ENCODE data around the gene NUP133.
"Not testable (repeated sequence)": the region's sequence is repeated elsewhere in the genome, so short reads cannot be mapped to it uniquely, and the experiment has no call there.

NUP133 gene

GRCh38 chr1:229537894-229538293 lies 29.8 kb upstream of the NUP133 start:
- no peak overlapping the region for H3K4me3 ChIP-seq (ENCODE audit: low read depth, low read length)
- H3K9me3 ChIP-seq (ENCODE audit: control insufficient read depth, insufficient read depth, low read length) = no peaks in the 10 kb centered on the region
- H3K9ac ChIP-seq (ENCODE audit: low read depth, low read length) = no peak overlapping the region
- H3K27ac ChIP-seq (ENCODE audit: low read depth, low read length) = no peak overlapping the region
- H3K36me3 ChIP-seq (ENCODE audit: control insufficient read depth, insufficient read depth, low read length) = peaks cover 57% of the 10 kb centered on the region
- H3K27me3 ChIP-seq (ENCODE audit: control insufficient read depth, insufficient read depth, low read length) = no peaks in the 10 kb centered on the region
- no peaks in the 10 kb centered on the region for H3K4me1 ChIP-seq (ENCODE audit: control insufficient read depth, insufficient read depth, low read length)

DNA sequence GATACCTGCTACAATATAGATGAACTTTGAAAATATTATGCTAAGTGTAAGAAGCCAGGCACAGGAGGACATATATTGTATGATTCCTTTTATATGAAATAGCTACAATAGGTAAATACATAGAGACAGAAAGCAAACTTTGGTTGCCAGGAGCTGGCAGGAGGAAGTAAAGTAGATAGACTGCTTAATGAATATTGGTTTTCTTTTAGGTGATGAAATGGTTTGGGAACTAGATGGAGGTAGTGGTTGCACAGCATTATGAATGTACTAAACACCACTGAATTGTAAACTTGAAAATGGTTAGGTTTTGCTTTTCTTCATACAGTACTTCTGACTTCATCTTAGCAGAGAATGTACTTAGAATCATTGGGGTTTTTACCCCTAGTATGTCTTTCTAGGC lies 28.8 kb upstream of the NUP133 start:
- no peak overlapping the region for H3K27ac ChIP-seq (ENCODE audit: low read depth, low read length)
- no peak overlapping the region for H3K9ac ChIP-seq (ENCODE audit: low read depth, low read length)
- no peaks in the 10 kb centered on the region for H3K9me3 ChIP-seq (ENCODE audit: control insufficient read depth, insufficient read depth, low read length)
- H3K4me1 ChIP-seq (ENCODE audit: control insufficient read depth, insufficient read depth, low read length) = no peaks in the 10 kb centered on the region
- no peak overlapping the region for H3K4me3 ChIP-seq (ENCODE audit: low read depth, low read length)
- H3K27me3 ChIP-seq (ENCODE audit: control insufficient read depth, insufficient read depth, low read length) = no peaks in the 10 kb centered on the region
- H3K36me3 ChIP-seq (ENCODE audit: control insufficient read depth, insufficient read depth, low read length) = peaks cover 52% of the 10 kb centered on the region

DNA sequence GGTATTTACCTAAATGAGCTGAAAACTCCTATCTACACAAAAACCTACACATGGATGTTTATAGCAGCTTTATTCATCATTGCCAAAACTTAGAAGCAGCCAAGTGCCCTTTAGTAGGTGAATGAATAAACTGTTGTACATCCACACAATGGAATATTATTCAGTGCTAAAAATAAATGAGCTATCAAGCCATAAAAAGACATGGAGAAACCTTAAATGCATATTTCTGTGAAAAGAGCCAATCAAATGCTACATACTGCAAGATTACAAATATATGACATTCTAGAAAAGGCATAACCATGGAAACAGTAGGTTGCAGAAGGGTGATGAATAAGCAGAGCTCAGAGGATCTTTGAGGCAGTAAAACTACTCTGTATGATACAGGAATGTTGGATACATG lies 27.1 kb upstream of the NUP133 start:
- H3K27ac ChIP-seq (ENCODE audit: low read depth, low read length) = no peak overlapping the region
- H3K36me3 ChIP-seq (ENCODE audit: control insufficient read depth, insufficient read depth, low read length) = peaks cover 52% of the 10 kb centered on the region
- no peaks in the 10 kb centered on the region for H3K9me3 ChIP-seq (ENCODE audit: control insufficient read depth, insufficient read depth, low read length)
- no peak overlapping the region for H3K9ac ChIP-seq (ENCODE audit: low read depth, low read length)
- H3K4me3 ChIP-seq (ENCODE audit: low read depth, low read length) = no peak overlapping the region
- H3K4me1 ChIP-seq (ENCODE audit: control insufficient read depth, insufficient read depth, low read length) = no peaks in the 10 kb centered on the region
- H3K27me3 ChIP-seq (ENCODE audit: control insufficient read depth, insufficient read depth, low read length) = no peaks in the 10 kb centered on the region

DNA sequence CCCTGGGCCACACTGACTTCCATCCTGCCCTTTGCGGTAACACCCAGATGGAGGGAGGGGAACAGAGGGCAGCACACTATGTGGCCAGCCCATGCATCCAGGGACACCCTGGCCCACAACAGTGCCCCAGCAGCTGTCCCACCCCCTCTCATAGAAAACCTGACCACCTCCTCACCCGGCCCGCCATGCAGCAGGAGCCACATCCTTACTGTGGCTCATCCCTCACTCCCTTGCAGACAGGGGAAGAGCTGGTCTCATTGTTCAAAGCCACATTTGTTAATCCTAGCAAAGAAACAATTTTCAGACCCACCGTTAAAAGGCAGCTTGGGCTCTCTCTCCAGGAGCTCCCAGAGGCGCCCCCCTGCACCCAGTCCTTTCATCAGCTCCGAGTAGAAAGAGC lies 23.2 kb upstream of the NUP133 start:
- H3K36me3 ChIP-seq (ENCODE audit: control insufficient read depth, insufficient read depth, low read length) = peaks cover 49% of the 10 kb centered on the region
- H3K27me3 ChIP-seq (ENCODE audit: control insufficient read depth, insufficient read depth, low read length) = no peaks in the 10 kb centered on the region
- no peaks in the 10 kb centered on the region for H3K4me1 ChIP-seq (ENCODE audit: control insufficient read depth, insufficient read depth, low read length)
- H3K27ac ChIP-seq (ENCODE audit: low read depth, low read length) = no peak overlapping the region
- H3K4me3 ChIP-seq (ENCODE audit: low read depth, low read length) = no peak overlapping the region
- no peaks in the 10 kb centered on the region for H3K9me3 ChIP-seq (ENCODE audit: control insufficient read depth, insufficient read depth, low read length)
- no peak overlapping the region for H3K9ac ChIP-seq (ENCODE audit: low read depth, low read length)

DNA sequence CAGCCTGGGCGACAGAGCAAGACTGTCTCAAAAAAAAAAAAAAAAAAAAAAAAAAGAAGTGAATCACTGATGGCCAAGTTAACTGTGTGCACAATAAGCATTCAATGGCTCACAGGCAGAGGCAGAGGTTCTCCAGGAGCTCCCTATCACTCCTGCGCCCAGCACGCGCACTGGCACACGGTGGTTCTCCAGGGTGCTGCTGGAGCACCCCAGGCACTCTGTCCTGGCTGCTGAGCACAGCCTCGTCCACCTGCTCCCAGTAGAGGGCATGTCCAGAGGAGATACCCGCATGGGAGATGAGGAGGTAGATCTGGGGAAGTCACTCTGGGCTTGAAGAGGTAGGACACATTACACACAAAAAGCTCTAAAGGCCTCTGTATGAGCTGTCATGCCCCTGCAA lies 21.5 kb upstream of the NUP133 start:
- Histone ChIP-seq H3K36me3 (ENCODE audit: control insufficient read depth, insufficient read depth, low read length) (peaks cover 54% of the 10 kb centered on the region), H3K27me3 (ENCODE audit: control insufficient read depth, insufficient read depth, low read length) (no peaks in the 10 kb centered on the region), H3K4me1 (ENCODE audit: control insufficient read depth, insufficient read depth, low read length) (no peaks in the 10 kb centered on the region), H3K9ac (ENCODE audit: low read depth, low read length) (no peak overlapping the region), H3K9me3 (ENCODE audit: control insufficient read depth, insufficient read depth, low read length) (no peaks in the 10 kb centered on the region), H3K27ac (ENCODE audit: low read depth, low read length) (no peak overlapping the region), H3K4me3 (ENCODE audit: low read depth, low read length) (no peak overlapping the region)

GRCh38 chr1:229526695-229527094 lies 18.6 kb upstream of the NUP133 start:
- Histone ChIP-seq H3K36me3 (ENCODE audit: control insufficient read depth, insufficient read depth, low read length) (peaks cover 57% of the 10 kb centered on the region), H3K4me3 (ENCODE audit: low read depth, low read length) (no peak overlapping the region), H3K4me1 (ENCODE audit: control insufficient read depth, insufficient read depth, low read length) (no peaks in the 10 kb centered on the region), H3K27me3 (ENCODE audit: control insufficient read depth, insufficient read depth, low read length) (no peaks in the 10 kb centered on the region), H3K9ac (ENCODE audit: low read depth, low read length) (no peak overlapping the region), H3K27ac (ENCODE audit: low read depth, low read length) (no peak overlapping the region), H3K9me3 (ENCODE audit: control insufficient read depth, insufficient read depth, low read length) (no peaks in the 10 kb centered on the region)

DNA sequence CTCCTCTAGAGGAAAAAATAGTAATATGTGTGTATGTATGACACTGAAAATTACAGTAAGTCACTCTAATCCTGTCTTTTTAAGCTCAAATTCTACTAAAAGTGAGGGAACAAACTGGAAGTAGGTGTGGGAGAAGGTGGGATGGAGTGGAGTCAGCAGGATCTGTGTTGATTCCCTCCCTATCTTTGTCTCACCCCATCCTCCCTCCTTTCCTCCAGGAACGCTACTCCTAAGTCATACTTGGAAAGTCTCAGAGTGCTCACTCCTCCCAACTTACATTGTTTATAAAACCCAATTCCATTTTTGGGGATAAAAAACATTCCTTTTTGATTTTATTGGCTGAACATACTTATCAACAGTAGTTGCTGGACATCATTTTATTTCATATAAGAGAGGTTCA lies 14.9 kb upstream of the NUP133 start:
- H3K4me1 ChIP-seq (ENCODE audit: control insufficient read depth, insufficient read depth, low read length) = no peaks in the 10 kb centered on the region
- H3K27me3 ChIP-seq (ENCODE audit: control insufficient read depth, insufficient read depth, low read length) = no peaks in the 10 kb centered on the region
- H3K9ac ChIP-seq (ENCODE audit: low read depth, low read length) = no peak overlapping the region
- H3K36me3 ChIP-seq (ENCODE audit: control insufficient read depth, insufficient read depth, low read length) = peaks cover 38% of the 10 kb centered on the region
- no peak overlapping the region for H3K27ac ChIP-seq (ENCODE audit: low read depth, low read length)
- no peak overlapping the region for H3K4me3 ChIP-seq (ENCODE audit: low read depth, low read length)
- H3K9me3 ChIP-seq (ENCODE audit: control insufficient read depth, insufficient read depth, low read length) = no peaks in the 10 kb centered on the region

DNA sequence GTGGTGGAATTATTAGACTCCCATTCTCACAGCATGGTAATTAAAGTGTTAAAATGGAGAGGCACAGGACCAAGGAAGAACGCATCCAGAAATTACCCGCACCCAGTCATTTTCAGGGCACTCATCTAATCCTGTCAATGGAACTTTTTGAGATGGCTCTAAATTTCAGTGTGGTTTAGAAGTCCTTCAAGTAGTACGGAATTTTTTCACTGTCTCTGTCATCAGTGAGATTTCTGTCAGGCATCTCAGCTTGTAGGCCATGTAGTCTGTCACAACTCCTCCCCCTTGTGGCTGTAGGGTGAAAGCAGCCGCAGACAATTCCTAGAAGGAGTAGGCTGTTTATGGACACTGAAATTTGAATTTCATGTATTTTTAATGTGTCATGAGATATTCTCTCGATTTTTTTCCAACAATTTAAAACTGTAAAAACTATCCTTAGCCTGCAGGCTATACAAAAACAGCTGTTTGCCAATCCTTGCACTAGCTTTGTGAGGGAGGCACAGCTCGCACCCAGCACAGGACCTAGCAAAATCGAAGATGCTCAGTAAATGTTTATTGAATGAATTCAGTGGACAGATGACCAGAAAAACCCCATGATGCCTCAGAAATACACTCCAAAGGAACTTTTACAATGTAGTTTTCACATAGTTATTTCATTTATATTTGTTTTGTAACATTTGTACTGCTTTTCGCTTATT lies 6.6 kb upstream of the NUP133 start:
- no peaks in the 10 kb centered on the region for H3K9me3 ChIP-seq (ENCODE audit: control insufficient read depth, insufficient read depth, low read length)
- no peak overlapping the region for H3K9ac ChIP-seq (ENCODE audit: low read depth, low read length)
- H3K27me3 ChIP-seq (ENCODE audit: control insufficient read depth, insufficient read depth, low read length) = no peaks in the 10 kb centered on the region
- no peaks in the 10 kb centered on the region for H3K4me1 ChIP-seq (ENCODE audit: control insufficient read depth, insufficient read depth, low read length)
- H3K36me3 ChIP-seq (ENCODE audit: control insufficient read depth, insufficient read depth, low read length) = peaks cover 3% of the 10 kb centered on the region; the same call in 1 of the 2 replicates
- no peak overlapping the region for H3K4me3 ChIP-seq (ENCODE audit: low read depth, low read length)
- no peak overlapping the region for H3K27ac ChIP-seq (ENCODE audit: low read depth, low read length)

DNA sequence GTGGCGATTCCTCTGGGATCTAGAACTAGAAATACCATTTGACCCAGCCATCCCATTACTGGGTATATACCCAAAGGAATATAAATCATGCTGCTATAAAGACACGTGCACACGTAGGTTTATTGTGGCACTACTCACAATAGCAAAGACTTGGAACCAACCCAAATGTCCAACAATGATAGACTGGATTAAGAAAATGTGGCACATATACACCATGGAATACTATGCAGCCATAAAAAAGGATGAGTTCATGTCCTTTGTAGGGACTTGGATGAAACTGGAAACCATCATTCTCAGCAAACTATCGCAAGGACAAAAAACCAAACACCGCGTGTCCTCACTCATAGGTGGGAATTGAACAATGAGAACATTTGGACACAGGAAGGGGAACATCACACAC lies 3.5 kb upstream of the NUP133 start:
- not testable (repeated sequence) for H3K4me3 ChIP-seq (ENCODE audit: low read depth, low read length); H3K9me3 ChIP-seq (ENCODE audit: control insufficient read depth, insufficient read depth, low read length); H3K27me3 ChIP-seq (ENCODE audit: control insufficient read depth, insufficient read depth, low read length); H3K27ac ChIP-seq (ENCODE audit: low read depth, low read length); H3K36me3 ChIP-seq (ENCODE audit: control insufficient read depth, insufficient read depth, low read length); H3K9ac ChIP-seq (ENCODE audit: low read depth, low read length)
- peaks cover 12% of the 10 kb centered on the region for H3K4me1 ChIP-seq (ENCODE audit: control insufficient read depth, insufficient read depth, low read length)

GRCh38 chr1:229511201-229511600 lies 3.1 kb upstream of the NUP133 start:
- H3K27ac ChIP-seq (ENCODE audit: low read depth, low read length); H3K9ac ChIP-seq (ENCODE audit: low read depth, low read length); H3K4me3 ChIP-seq (ENCODE audit: low read depth, low read length); H3K9me3 ChIP-seq (ENCODE audit: control insufficient read depth, insufficient read depth, low read length); H3K36me3 ChIP-seq (ENCODE audit: control insufficient read depth, insufficient read depth, low read length); H3K27me3 ChIP-seq (ENCODE audit: control insufficient read depth, insufficient read depth, low read length): not testable (repeated sequence)
- H3K4me1 ChIP-seq (ENCODE audit: control insufficient read depth, insufficient read depth, low read length) = peaks cover 12% of the 10 kb centered on the region

- Histone ChIP-seq H3K27me3 (ENCODE audit: control insufficient read depth, insufficient read depth, low read length) (no peaks in the 10 kb centered on the region), H3K9ac (ENCODE audit: low read depth, low read length) (no peak overlapping the region), H3K36me3 (ENCODE audit: control insufficient read depth, insufficient read depth, low read length) (peaks cover 12% of the 10 kb centered on the region), H3K27ac (ENCODE audit: low read depth, low read length) (no peak overlapping the region), H3K4me1 (ENCODE audit: control insufficient read depth, insufficient read depth, low read length) (peaks cover 12% of the 10 kb centered on the region), H3K4me3 (ENCODE audit: low read depth, low read length) (no peak overlapping the region), H3K9me3 (ENCODE audit: control insufficient read depth, insufficient read depth, low read length) (no peaks in the 10 kb centered on the region)
Measured at GRCh38 chr1:229509576-229509975, 1.4 kb upstream of the NUP133 start.

All from HUES48 (cell line).